AG04450 (cell line): ENCODE data around the gene GABBR2. TPM values are rescaled to one million over a fixed set of nuclear protein-coding genes. Genes with fewer than 3 reads are reported as not detected.

Source experiments
- CTCF ChIA-PET: fragments of 300-600, 350-600 bp; formaldehyde crosslinking; extraction: SDS; loops from one replicate; lab custom pipeline; 2022; ENCODE audit warnings: antibody characterized with exemption, inconsistent platforms; lab: Charles Lee
- POLR2A ChIA-PET: fragments of 350-600 bp; formaldehyde crosslinking; extraction: SDS; loops from one replicate; lab custom pipeline; 2021; ENCODE audit warnings: antibody characterized with exemption, inconsistent platforms; lab: Yijun Ruan, JAX
- DNase-seq: peaks from one replicate; pipeline ENCODE4 v3.0.0-alpha.2; 2011; ENCODE audit warnings: low read depth, low spot score
- H3K27ac ChIP-seq: one replicate; pipeline ENCODE4 v1.5.1; 2012; ENCODE audit warnings: low read depth, low read length, control low read depth
- H3K27me3 ChIP-seq: one replicate; pipeline ENCODE4 v1.6.0; 2012; ENCODE audit warnings: low read length; ENCODE audit not compliant: control insufficient read depth, insufficient read depth
- H3K4me3 ChIP-seq: 2 replicates; pipeline ENCODE4 v1.5.1; 2011; ENCODE audit warnings: mild to moderate bottlenecking, low read depth, low read length, control low read depth
- H3K9me3 ChIP-seq: 2 replicates; pipeline ENCODE4 v1.5.1; 2012; ENCODE audit warnings: low read length; ENCODE audit not compliant: control insufficient read depth, insufficient read depth
- polyA plus RNA-seq: library from polyadenylated mRNA; depleted of rRNA; stranded (reverse); fragments of >200 nt; gene quantifications from 2 replicates; pipeline ENCODE4 v1.2.3, GENCODE V29; 2011
- TF ChIP-seq, protein P1 (sequence below): IDR thresholded peaks from 2 replicates; pipeline ENCODE4 v1.5.1; 2011; ENCODE audit warnings: low read depth, low read length, control low read depth, inconsistent platforms

Gene GABBR2
- polyA plus RNA-seq, 1 experiment: 2.4 TPM

DNA sequence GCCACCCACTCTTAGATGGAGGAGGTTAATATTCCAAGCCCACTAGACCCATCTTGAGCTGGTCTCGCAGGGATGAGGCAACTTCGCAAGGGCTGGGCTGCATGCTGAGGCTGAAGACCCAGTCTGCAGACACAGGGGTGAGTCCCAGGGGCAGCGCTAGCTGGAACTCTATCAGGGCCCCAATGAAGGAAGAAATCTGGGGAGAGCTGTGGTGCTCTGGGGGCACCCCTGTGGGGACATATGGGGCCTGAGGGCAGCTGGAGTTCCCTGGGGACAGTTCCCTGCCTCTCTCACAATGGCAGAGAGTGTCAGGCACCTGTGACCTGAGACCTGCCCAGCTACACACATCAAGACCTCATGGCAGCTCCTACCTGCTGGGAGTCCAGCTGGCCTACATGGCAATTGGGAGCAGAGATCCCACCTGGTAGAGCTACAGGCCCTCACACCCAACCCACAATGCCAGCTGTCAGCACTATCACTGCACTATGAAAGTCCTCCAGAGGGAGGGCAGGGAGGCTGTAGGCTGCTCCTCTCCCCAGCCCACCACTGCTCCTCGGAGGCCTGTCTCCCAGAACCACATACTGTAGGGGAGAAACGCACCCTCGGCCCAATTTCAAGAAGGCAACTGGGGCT lies 202.2 kb downstream of the GABBR2 start:
- ChIA-PET CTCF (no interaction called here), POLR2A (no interaction called here)
- H3K27me3 ChIP-seq: no peaks in the 10 kb centered on the region
- H3K27ac ChIP-seq: no peak overlapping the region
- H3K9me3 ChIP-seq: no peaks in the 10 kb centered on the region
- TF ChIP-seq, protein P1, sequence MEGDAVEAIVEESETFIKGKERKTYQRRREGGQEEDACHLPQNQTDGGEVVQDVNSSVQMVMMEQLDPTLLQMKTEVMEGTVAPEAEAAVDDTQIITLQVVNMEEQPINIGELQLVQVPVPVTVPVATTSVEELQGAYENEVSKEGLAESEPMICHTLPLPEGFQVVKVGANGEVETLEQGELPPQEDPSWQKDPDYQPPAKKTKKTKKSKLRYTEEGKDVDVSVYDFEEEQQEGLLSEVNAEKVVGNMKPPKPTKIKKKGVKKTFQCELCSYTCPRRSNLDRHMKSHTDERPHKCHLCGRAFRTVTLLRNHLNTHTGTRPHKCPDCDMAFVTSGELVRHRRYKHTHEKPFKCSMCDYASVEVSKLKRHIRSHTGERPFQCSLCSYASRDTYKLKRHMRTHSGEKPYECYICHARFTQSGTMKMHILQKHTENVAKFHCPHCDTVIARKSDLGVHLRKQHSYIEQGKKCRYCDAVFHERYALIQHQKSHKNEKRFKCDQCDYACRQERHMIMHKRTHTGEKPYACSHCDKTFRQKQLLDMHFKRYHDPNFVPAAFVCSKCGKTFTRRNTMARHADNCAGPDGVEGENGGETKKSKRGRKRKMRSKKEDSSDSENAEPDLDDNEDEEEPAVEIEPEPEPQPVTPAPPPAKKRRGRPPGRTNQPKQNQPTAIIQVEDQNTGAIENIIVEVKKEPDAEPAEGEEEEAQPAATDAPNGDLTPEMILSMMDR: no peak
- no peak for DNase-seq
- H3K4me3 ChIP-seq: no peak overlapping the region

DNA sequence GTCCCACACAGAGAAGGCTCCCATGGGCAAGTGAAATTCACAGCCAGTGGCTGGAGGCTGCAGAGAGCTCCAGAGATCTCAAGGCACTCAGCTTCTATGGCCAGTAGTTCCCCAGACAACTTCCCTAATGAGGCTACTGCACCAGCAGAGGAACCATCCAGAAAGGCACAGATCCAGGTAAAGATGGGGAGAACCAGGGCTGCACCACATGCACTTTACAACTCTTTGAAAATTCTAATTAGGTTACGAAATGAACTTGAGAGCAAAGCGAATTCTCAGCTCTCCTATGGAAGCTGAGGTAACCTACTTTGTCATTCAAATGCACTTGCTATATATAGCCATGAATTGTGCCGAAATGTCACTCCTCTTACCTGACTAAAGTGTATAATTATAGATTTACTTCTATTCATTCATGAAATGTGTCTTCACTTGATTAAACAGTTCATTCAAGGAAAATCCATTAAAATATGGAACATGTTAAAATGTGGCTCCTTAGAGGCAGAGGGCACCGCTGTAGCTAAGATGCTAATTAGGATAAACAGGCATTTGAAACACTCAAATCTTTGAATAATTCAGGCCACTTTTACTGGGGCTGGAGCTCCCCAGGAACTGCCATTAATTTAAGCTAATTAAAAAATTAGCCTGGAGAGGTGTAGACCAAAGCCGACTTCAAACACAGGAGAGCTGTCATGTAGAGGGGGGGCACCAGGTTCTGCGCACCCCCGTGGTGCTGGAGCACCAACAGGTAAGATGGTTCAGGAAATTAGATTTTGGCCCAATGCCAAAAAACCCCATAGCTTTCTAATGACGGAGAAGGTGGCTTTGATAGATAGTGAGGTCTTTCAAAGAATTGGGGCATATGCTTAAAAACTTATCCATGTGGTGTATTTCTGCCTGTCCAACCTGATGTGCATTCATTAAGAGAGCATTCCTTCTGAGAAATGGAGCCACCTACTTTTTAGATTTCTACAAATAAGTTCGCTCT lies 204.1 kb downstream of the GABBR2 start:
- Histone ChIP-seq H3K4me3 (no peak overlapping the region), H3K27me3 (no peaks in the 10 kb centered on the region), H3K9me3 (no peaks in the 10 kb centered on the region), H3K27ac (no peak overlapping the region)
- ChIA-PET CTCF (no interaction called here), POLR2A (interaction anchor here (0.6 kb wide), 1 partner anchor 14 kb away, joined by 3 read pairs; no protein-coding TSS in a partner anchor)
- TF ChIP-seq, protein P1: no peak
- DNase-seq: no peak

DNA sequence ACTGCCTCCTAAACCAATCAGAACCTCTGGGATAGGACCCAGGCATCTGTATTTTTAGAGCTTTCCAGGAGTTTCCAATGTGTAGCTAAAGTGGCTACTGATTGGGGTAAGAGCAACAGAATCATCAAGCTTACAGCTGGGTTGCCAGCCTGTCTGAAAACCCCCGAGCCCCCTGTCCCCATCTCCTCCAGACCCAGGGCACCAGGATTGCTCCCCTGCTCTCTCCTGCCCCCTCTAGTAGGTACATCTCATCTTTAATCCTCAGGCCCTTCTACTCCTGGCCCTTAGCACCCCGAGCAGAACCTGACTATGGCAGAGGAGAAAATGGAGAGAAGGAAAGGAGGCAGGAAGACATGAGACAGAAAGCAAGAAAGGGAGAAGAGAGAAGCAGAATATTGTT lies 204.9 kb downstream of the GABBR2 start:
- TF ChIP-seq, protein P1: no peak
- H3K9me3 ChIP-seq: no peaks in the 10 kb centered on the region
- POLR2A ChIA-PET: interaction anchor here (1.0 kb wide), 2 partner anchors 12 to 15 kb away, joined by 3 read pairs; no protein-coding TSS in a partner anchor
- no peak overlapping the region for H3K4me3 ChIP-seq
- CTCF ChIA-PET: no interaction called here
- H3K27ac ChIP-seq: no peak overlapping the region
- no peaks in the 10 kb centered on the region for H3K27me3 ChIP-seq
- no peak for DNase-seq

DNA sequence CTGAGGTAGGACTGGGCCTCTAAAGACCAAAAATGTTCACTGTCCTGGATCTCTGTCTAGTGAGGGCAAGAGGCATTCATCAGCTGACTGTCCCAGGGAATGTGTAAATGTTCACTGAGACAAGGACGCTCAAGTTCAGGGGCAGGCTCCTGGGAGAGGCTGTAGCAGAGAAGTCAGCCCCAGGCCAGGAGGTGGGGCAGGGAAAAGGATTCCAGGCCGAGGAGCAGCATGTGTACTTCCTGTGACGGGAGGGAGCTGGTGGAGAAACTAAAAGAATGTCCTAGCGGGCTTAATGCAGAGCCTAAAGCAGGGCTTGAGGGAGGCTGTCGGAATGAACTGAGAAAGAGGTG lies 205.8 kb downstream of the GABBR2 start:
- ChIA-PET POLR2A (interaction anchor here (1.0 kb wide), 2 partner anchors 12 to 14 kb away, joined by 3 read pairs; no protein-coding TSS in a partner anchor), CTCF (no interaction called here)
- TF ChIP-seq, protein P1: no peak
- Histone ChIP-seq H3K9me3 (no peaks in the 10 kb centered on the region), H3K27me3 (no peaks in the 10 kb centered on the region), H3K27ac (peak overlapping the region; percentile 77), H3K4me3 (no peak overlapping the region)
- DNase-seq: no peak
